Neutrophil (primary cell): ENCODE data around the gene DCBLD1.

ENCODE experiments used
- H3K27ac ChIP-seq: fragments of 200-600 bp; sonication (generic); 2 replicates; pipeline ENCODE4 v1.5.1; 2016; ENCODE audit warnings: mild to moderate bottlenecking, moderate library complexity
- H3K27me3 ChIP-seq: fragments of 200-600 bp; sonication (generic); 2 replicates; pipeline ENCODE4 v1.6.0; 2016; ENCODE audit warnings: mild to moderate bottlenecking
- H3K36me3 ChIP-seq: fragments of 200-600 bp; sonication (generic); 2 replicates; pipeline ENCODE4 v1.5.1; 2017
- H3K4me1 ChIP-seq, 2 experiments: fragments of 200-600 bp in 1 of 2; sonication (generic) in 1 of 2; 1 replicate in 1 of 2; 2 replicates in 1 of 2; pipeline versions ENCODE4 v1.5.1 to v1.6.1; 2013 to 2016; ENCODE audit warnings: low read depth in 1 of 2, low read length in 1 of 2, mild to moderate bottlenecking in 1 of 2, moderate library complexity in 1 of 2; ENCODE audit not compliant: control insufficient read depth in 1 of 2, insufficient read depth in 1 of 2
- H3K4me3 ChIP-seq, 2 experiments: fragments of 200-600 bp in 1 of 2; sonication (generic) in 1 of 2; 1 replicate in 1 of 2; 2 replicates in 1 of 2; pipeline ENCODE4 v1.5.1; 2013 to 2016; ENCODE audit warnings: low read depth in 1 of 2, low read length in 1 of 2, mild to moderate bottlenecking in 1 of 2, moderate library complexity in 1 of 2
- H3K9me3 ChIP-seq: fragments of 200-600 bp; sonication (generic); 2 replicates; pipeline ENCODE4 v1.5.1; 2016
- TF ChIP-seq, protein P1 (sequence below): fragments of 200-600 bp; sonication (generic); IDR thresholded peaks from 2 replicates; pipeline ENCODE4 v1.5.1; 2016; ENCODE audit warnings: antibody characterized with exemption

DCBLD1 gene

GRCh38 chr6:117506907-117507306 is 24.4 kb downstream of the DCBLD1 start:
- TF ChIP-seq, protein P1, sequence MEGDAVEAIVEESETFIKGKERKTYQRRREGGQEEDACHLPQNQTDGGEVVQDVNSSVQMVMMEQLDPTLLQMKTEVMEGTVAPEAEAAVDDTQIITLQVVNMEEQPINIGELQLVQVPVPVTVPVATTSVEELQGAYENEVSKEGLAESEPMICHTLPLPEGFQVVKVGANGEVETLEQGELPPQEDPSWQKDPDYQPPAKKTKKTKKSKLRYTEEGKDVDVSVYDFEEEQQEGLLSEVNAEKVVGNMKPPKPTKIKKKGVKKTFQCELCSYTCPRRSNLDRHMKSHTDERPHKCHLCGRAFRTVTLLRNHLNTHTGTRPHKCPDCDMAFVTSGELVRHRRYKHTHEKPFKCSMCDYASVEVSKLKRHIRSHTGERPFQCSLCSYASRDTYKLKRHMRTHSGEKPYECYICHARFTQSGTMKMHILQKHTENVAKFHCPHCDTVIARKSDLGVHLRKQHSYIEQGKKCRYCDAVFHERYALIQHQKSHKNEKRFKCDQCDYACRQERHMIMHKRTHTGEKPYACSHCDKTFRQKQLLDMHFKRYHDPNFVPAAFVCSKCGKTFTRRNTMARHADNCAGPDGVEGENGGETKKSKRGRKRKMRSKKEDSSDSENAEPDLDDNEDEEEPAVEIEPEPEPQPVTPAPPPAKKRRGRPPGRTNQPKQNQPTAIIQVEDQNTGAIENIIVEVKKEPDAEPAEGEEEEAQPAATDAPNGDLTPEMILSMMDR = no peak
- Histone ChIP-seq H3K27me3 (peaks cover 3% of the 10 kb centered on the region), H3K9me3 (no peaks in the 10 kb centered on the region), H3K4me1 (no peaks in the 10 kb centered on the region), H3K27ac (no peak overlapping the region), H3K36me3 (no peaks in the 10 kb centered on the region), H3K4me3 (no peak overlapping the region)

DNA sequence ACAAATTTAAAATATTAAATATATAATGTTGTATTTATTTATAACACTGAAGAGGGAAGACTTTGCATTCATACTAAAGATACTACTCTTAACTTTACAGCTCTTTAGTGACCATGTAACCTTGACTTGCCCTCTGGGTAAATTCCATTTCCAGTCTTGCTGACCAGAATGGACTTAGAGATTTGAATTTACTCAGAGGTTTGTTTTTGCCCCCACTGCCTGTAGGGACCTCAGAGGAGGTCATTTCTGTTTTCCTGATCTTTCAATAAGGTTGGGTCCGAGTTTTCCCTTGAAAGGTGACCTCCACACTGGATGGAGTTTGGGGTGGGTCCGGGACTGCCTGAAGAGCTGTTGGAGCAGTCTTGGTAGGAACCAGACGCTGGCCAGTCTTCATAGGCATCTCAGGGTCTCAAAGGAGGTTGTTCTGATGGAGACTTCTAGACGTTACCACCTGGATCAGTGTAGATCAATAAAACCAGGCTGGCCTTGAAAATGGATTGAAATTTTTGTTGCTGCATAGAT is 26.0 kb downstream of the DCBLD1 start:
- no peaks in the 10 kb centered on the region for H3K4me1 ChIP-seq
- H3K36me3 ChIP-seq = no peaks in the 10 kb centered on the region
- no peak overlapping the region for H3K4me3 ChIP-seq
- H3K9me3 ChIP-seq = no peaks in the 10 kb centered on the region
- H3K27me3 ChIP-seq = peaks cover 6% of the 10 kb centered on the region
- no peak overlapping the region for H3K27ac ChIP-seq
- TF ChIP-seq, protein P1 = no peak

DNA sequence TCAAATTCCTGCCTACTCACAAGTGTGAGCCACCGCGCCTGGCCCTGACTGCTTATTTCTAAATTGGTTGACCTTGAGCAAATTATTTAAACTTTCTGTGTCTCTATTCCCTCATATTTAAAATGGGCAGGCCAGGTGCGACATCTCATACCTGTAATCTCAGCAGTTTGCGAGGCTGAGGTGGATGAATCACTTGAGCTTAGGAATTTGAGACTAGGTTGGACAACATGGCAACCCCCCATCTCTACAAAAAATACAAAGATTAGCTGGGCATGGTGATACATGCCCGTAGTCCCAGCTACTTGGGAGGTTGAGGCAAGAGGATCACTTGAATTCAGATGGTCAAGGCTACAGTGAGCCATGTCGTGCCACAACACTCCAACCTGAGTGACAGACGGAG is 26.5 kb downstream of the DCBLD1 start:
- H3K36me3 ChIP-seq = no peaks in the 10 kb centered on the region
- no peak overlapping the region for H3K4me3 ChIP-seq
- H3K4me1 ChIP-seq = no peaks in the 10 kb centered on the region
- TF ChIP-seq, protein P1 = no peak
- H3K9me3 ChIP-seq = no peaks in the 10 kb centered on the region
- no peak overlapping the region for H3K27ac ChIP-seq
- H3K27me3 ChIP-seq = peaks cover 8% of the 10 kb centered on the region

DNA sequence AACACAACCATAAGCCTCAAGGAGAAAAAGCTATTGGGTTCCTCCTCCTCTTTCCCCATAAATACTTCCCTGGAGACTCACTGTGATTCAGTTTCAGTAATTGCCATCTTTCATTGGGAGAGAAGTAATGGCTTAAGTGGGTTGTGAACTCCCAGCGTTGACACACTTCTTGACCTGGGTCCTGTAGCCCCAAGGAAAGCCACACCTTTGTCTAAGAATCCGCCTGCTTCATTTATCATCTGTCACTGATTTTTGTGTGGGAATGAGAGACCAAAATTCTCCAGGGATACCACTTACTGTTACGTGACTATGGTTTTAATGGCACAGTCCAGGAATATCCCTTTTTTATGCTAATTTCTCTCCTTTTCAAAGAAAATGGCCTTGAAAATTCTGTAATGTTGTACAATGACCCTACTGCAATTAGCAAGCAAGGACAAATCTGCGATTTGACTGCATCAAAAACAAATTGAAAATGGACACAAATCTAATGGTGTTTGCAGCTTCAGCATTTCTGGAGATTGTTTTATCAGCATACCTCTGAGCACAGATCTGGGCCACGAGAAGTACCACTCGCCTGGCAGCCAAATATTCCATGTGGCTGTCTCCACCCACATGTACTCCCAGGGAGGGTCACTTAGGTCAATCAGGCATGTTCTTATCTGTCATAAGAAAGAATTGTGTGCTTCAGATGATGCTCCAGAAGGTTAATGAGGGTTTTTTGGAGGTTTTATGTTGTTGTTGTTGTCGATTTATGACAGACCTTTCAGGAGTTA is 29.8 kb downstream of the DCBLD1 start:
- Histone ChIP-seq H3K27ac (no peak overlapping the region), H3K27me3 (peaks cover 14% of the 10 kb centered on the region), H3K4me1 (no peaks in the 10 kb centered on the region), H3K9me3 (no peaks in the 10 kb centered on the region), H3K4me3 (no peak overlapping the region), H3K36me3 (no peaks in the 10 kb centered on the region)
- TF ChIP-seq, protein P1 = no peak

DNA sequence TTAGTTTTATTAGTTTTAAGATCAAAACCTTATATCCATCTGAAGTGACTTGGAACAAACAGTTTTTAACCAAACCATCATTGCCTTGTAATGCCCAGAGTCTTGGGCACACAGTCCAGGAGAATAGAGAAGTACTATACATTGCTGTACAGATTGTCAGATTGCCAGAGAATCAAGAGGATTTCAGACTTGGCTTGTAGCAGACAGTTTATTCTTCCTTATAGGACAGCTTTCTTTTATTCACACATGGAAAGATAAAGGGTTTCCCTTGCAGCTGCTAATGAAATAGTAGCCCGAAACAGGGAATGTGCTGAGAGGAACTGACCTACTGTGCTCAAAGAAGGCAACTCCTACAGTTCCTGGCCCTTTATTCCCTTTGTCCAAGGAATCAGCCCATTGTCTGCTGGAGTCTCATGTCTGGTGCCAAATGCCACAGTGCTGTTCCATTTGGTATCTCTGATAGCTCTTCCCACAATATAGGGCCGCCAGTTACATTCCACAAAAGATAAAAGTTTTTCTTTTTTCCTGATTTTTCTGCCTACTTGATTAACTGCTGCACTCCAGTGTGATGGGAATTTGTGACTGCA is 30.6 kb downstream of the DCBLD1 start:
- no peak overlapping the region for H3K4me3 ChIP-seq
- TF ChIP-seq, protein P1 = no peak
- H3K27me3 ChIP-seq = peaks cover 14% of the 10 kb centered on the region
- no peaks in the 10 kb centered on the region for H3K4me1 ChIP-seq
- H3K27ac ChIP-seq = no peak overlapping the region
- H3K36me3 ChIP-seq = no peaks in the 10 kb centered on the region
- H3K9me3 ChIP-seq = no peaks in the 10 kb centered on the region
